ENCODE measurements around the gene TRIM26.

Gene TRIM26

GRCh38 chr6:30202366-30202765 lies 10.8 kb downstream of the TRIM26 start:
- TF ChIP-seq MAX (IDR thresholded peaks at IDR 0.05; ENCODE audit: low read depth, low read length) (no peak), MYC (IDR thresholded peaks at IDR 0.05; ENCODE audit: low read depth, low read length) (no peak), POLR2A (IDR thresholded peaks at IDR 0.05; ENCODE audit: extremely low read depth, insufficient read length) (no peak)
- TF ChIP-seq, protein P1, sequence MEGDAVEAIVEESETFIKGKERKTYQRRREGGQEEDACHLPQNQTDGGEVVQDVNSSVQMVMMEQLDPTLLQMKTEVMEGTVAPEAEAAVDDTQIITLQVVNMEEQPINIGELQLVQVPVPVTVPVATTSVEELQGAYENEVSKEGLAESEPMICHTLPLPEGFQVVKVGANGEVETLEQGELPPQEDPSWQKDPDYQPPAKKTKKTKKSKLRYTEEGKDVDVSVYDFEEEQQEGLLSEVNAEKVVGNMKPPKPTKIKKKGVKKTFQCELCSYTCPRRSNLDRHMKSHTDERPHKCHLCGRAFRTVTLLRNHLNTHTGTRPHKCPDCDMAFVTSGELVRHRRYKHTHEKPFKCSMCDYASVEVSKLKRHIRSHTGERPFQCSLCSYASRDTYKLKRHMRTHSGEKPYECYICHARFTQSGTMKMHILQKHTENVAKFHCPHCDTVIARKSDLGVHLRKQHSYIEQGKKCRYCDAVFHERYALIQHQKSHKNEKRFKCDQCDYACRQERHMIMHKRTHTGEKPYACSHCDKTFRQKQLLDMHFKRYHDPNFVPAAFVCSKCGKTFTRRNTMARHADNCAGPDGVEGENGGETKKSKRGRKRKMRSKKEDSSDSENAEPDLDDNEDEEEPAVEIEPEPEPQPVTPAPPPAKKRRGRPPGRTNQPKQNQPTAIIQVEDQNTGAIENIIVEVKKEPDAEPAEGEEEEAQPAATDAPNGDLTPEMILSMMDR (IDR thresholded peaks at IDR 0.05; ENCODE audit: low read depth, low read length): no peak
- H3K4me3 ChIP-seq (ENCODE audit: low read depth, low read length): no peak overlapping the region
- no peak for DNase-seq (ENCODE audit: low read depth)

DNA sequence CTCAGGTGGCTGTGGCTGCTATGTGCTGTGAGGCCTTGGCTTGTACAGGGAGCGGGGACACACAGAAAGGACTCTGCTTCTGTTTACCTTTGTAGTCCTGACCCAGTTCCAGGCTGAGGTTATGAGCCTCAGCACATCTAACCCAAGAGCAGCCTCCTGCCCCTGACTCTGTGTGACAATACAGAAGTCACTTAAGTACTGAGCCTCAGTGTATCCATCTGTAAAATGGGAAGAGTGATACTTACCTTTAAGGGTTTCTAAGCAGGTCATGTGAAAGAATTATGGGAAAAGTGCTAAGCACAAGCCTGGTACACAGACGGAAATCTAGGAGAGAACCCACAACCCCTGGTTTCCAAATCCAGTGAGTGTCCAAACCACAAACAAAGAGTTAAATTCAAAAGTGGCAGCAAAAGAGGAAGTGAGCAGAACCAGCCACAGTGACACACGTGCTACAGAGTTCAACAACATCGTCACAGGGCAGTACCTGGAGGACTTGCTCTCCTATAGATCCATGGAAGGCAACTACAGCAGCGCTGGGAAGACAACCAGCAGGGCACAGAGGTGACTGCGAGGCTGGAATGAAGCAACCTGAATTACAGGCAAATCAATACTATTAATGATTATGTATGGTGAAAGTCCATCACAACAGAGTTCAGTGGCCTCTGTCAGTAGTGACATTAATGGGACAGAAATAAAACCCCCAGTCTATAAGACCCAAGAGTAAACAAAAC lies 12.5 kb downstream of the TRIM26 start:
- no peak overlapping the region for H3K4me3 ChIP-seq (ENCODE audit: low read depth, low read length)
- DNase-seq (ENCODE audit: low read depth): peak; percentile 89
- no peak for TF ChIP-seq POLR2A (IDR thresholded peaks at IDR 0.05; ENCODE audit: extremely low read depth, insufficient read length)
- TF ChIP-seq MYC (IDR thresholded peaks at IDR 0.05; ENCODE audit: low read depth, low read length): peak; percentile 97
- TF ChIP-seq, protein P1 (IDR thresholded peaks at IDR 0.05; ENCODE audit: low read depth, low read length): no peak
- TF ChIP-seq MAX (IDR thresholded peaks at IDR 0.05; ENCODE audit: low read depth, low read length): peak; percentile 96

- H3K4me3 ChIP-seq (ENCODE audit: low read depth, low read length): no peak overlapping the region
- DNase-seq (ENCODE audit: low read depth): no peak
- no peak for TF ChIP-seq MYC (IDR thresholded peaks at IDR 0.05; ENCODE audit: low read depth, low read length)
- no peak for TF ChIP-seq POLR2A (IDR thresholded peaks at IDR 0.05; ENCODE audit: extremely low read depth, insufficient read length)
- TF ChIP-seq MAX (IDR thresholded peaks at IDR 0.05; ENCODE audit: low read depth, low read length): no peak
- TF ChIP-seq, protein P1 (IDR thresholded peaks at IDR 0.05; ENCODE audit: low read depth, low read length): no peak
Measured at GRCh38 chr6:30198166-30199084, 14.8 kb downstream of the TRIM26 start.

GRCh38 chr6:30196376-30196775 lies 16.8 kb downstream of the TRIM26 start:
- H3K4me3 ChIP-seq (ENCODE audit: low read depth, low read length): no peak overlapping the region
- TF ChIP-seq POLR2A (IDR thresholded peaks at IDR 0.05; ENCODE audit: extremely low read depth, insufficient read length) (no peak), MAX (IDR thresholded peaks at IDR 0.05; ENCODE audit: low read depth, low read length) (no peak), MYC (IDR thresholded peaks at IDR 0.05; ENCODE audit: low read depth, low read length) (no peak)
- TF ChIP-seq, protein P1 (IDR thresholded peaks at IDR 0.05; ENCODE audit: low read depth, low read length): no peak
- DNase-seq (ENCODE audit: low read depth): no peak

- H3K4me3 ChIP-seq (ENCODE audit: low read depth, low read length): no peak overlapping the region
- TF ChIP-seq MYC (IDR thresholded peaks at IDR 0.05; ENCODE audit: low read depth, low read length) (no peak), POLR2A (IDR thresholded peaks at IDR 0.05; ENCODE audit: extremely low read depth, insufficient read length) (no peak), MAX (IDR thresholded peaks at IDR 0.05; ENCODE audit: low read depth, low read length) (no peak)
- TF ChIP-seq, protein P1 (IDR thresholded peaks at IDR 0.05; ENCODE audit: low read depth, low read length): no peak
- no peak for DNase-seq (ENCODE audit: low read depth)
Measured at GRCh38 chr6:30195951-30196350, 17.3 kb downstream of the TRIM26 start.
